Right lobe of liver (tissue), 4 donors: Measurements from ENCODE around the gene TRIM63.

Source experiments
- POLR2A ChIP-seq: fragments of 450-650 bp; IDR thresholded peaks from one replicate; pipeline ENCODE4 v1.6.1; 2017; ENCODE audit warnings: antibody characterized with exemption, mild to moderate bottlenecking
- TF ChIP-seq, protein P1 (sequence below), 4 donors: fragments of 200-600 bp in 3 of 4; fragments of 450-650 bp in 1 of 4; IDR thresholded peaks; one replicate each; pipeline versions ENCODE4 v1.5.1 to v1.8.0; 2016 to 2022; ENCODE audit warnings: antibody characterized with exemption in 4 of 4, mild to moderate bottlenecking in 2 of 4
- donor health status: DM: no; HTN: no; CAD: no.
- donor health status: DM: no; HTN: no; CAD: no.
- donor health status: DM: no; HTN: yes; CAD: no.

DNA sequence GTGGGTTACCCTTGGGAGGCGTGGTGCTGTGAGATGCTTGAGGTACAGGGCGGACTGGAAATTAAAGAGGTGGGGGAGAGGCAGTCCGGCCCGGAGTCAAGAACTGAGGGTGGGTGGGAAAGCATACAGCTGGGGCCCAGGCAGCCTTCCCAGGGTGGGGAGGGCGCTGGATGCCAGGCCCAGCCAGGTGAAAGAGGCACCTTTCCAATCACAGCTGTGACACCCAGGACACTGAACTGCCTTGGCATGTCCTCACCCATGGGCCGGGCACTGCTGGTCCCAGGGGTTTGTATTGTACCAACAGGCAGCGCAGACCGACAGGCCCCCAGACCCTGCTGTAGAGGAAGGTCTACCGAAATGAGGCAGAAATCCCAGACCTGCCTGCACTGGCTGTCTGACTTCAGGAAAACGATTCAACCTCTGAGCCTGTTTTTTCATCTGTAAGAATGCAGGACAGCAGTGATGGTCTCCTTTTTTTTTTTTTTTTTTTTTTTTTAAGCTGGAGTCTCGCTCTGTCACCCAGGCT, 30.6 kb downstream of the TRIM63 start:
- TF ChIP-seq, protein P1, sequence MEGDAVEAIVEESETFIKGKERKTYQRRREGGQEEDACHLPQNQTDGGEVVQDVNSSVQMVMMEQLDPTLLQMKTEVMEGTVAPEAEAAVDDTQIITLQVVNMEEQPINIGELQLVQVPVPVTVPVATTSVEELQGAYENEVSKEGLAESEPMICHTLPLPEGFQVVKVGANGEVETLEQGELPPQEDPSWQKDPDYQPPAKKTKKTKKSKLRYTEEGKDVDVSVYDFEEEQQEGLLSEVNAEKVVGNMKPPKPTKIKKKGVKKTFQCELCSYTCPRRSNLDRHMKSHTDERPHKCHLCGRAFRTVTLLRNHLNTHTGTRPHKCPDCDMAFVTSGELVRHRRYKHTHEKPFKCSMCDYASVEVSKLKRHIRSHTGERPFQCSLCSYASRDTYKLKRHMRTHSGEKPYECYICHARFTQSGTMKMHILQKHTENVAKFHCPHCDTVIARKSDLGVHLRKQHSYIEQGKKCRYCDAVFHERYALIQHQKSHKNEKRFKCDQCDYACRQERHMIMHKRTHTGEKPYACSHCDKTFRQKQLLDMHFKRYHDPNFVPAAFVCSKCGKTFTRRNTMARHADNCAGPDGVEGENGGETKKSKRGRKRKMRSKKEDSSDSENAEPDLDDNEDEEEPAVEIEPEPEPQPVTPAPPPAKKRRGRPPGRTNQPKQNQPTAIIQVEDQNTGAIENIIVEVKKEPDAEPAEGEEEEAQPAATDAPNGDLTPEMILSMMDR (IDR thresholded peaks at IDR 0.05) = no peak
- no peak for TF ChIP-seq POLR2A
